Stomach smooth muscle (tissue), 2 donors: ENCODE data around the gene LAYN.

Experiments
- H3K27ac ChIP-seq: one replicate; pipeline ENCODE4 v1.7.0; 2013; ENCODE audit warnings: mild to moderate bottlenecking, low read length, inconsistent platforms
- H3K27me3 ChIP-seq, 2 donors: one replicate each; pipeline ENCODE4 v1.7.0; 2013; ENCODE audit warnings: low read length in 2 of 2; ENCODE audit not compliant: insufficient read depth in 2 of 2, control insufficient read depth in 1 of 2
- H3K36me3 ChIP-seq, 2 donors: one replicate each; pipeline ENCODE4 v1.7.0; 2013; ENCODE audit warnings: low read length in 2 of 2; ENCODE audit not compliant: control insufficient read depth in 2 of 2, insufficient read depth in 2 of 2
- H3K4me1 ChIP-seq: one replicate; pipeline ENCODE4 v1.7.0; 2013; ENCODE audit warnings: low read length; ENCODE audit not compliant: control insufficient read depth, insufficient read depth
- H3K4me3 ChIP-seq, 2 donors: one replicate each; pipeline ENCODE4 v1.7.0; 2013; ENCODE audit warnings: low read length in 2 of 2
- H3K9ac ChIP-seq, 2 donors: one replicate each; pipeline ENCODE4 v1.7.0; 2013; ENCODE audit warnings: low read length in 2 of 2, mild to moderate bottlenecking in 1 of 2
- H3K9me3 ChIP-seq, 2 donors: one replicate each; pipeline ENCODE4 v1.7.0; 2013; ENCODE audit warnings: low read length in 2 of 2; ENCODE audit not compliant: control insufficient read depth in 2 of 2
- donor health status: healthy.
- donor health status: Pancreatic carcinoma.

LAYN gene

GRCh38 chr11:111596319-111596718 lies 55.8 kb downstream of the LAYN start:
- no peaks in the 10 kb centered on the region for H3K36me3 ChIP-seq
- H3K9me3 ChIP-seq, result no peaks in the 10 kb centered on the region
- no peak overlapping the region for H3K4me3 ChIP-seq
- no peak overlapping the region for H3K27ac ChIP-seq
- no peaks in the 10 kb centered on the region for H3K27me3 ChIP-seq
- no peak overlapping the region for H3K9ac ChIP-seq
- peaks cover 4% of the 10 kb centered on the region for H3K4me1 ChIP-seq

- Histone ChIP-seq H3K4me1 (peaks cover 10% of the 10 kb centered on the region), H3K9ac (peak overlapping the region in 1 of 2 donors; percentile 18), H3K9me3 (no peaks in the 10 kb centered on the region), H3K36me3 (no peaks in the 10 kb centered on the region), H3K4me3 (peak overlapping the region in 1 of 2 donors; percentile 0), H3K27me3 (no peaks in the 10 kb centered on the region), H3K27ac (no peak overlapping the region)
These were observed 57.6 kb downstream of the LAYN start for GRCh38 chr11:111598148-111598547.

GRCh38 chr11:111598559-111598958 lies 58.0 kb downstream of the LAYN start:
- Histone ChIP-seq H3K27me3 (no peaks in the 10 kb centered on the region), H3K36me3 (no peaks in the 10 kb centered on the region), H3K9ac (no peak overlapping the region), H3K27ac (no peak overlapping the region), H3K9me3 (no peaks in the 10 kb centered on the region), H3K4me3 (no peak overlapping the region), H3K4me1 (peaks cover 12% of the 10 kb centered on the region)

- Histone ChIP-seq H3K27me3 (no peaks in the 10 kb centered on the region), H3K9me3 (no peaks in the 10 kb centered on the region), H3K36me3 (no peaks in the 10 kb centered on the region), H3K9ac (peak overlapping the region; percentile 34 to 82), H3K4me1 (peaks cover 14% of the 10 kb centered on the region), H3K4me3 (peak overlapping the region; percentile 28 to 74), H3K27ac (peak overlapping the region; percentile 83)
These were observed 61.1 kb downstream of the LAYN start for GRCh38 chr11:111601636-111601978.

GRCh38 chr11:111601979-111602864 lies 61.7 kb downstream of the LAYN start, which contains the start of gene SIK2:
SIK2 (plus strand) TSS chr11:111602449; CDS start chr11:111602564, 115 bp downstream.
- H3K4me1 ChIP-seq, result peaks cover 14% of the 10 kb centered on the region
- no peaks in the 10 kb centered on the region for H3K36me3 ChIP-seq
- peak within 1 kb of the TSS; percentile 91 to 96 for H3K9ac ChIP-seq

GRCh38 chr11:111602865-111603610 lies 62.5 kb downstream of the LAYN start:
- Histone ChIP-seq H3K27me3 (no peaks in the 10 kb centered on the region), H3K36me3 (no peaks in the 10 kb centered on the region), H3K27ac (peak overlapping the region; percentile 97), H3K9me3 (no peaks in the 10 kb centered on the region), H3K9ac (peak overlapping the region; percentile 91 to 96), H3K4me3 (peak overlapping the region; percentile 86 to 93), H3K4me1 (peaks cover 14% of the 10 kb centered on the region)

More at GRCh38 chr11:111601979-111602864, 61.7 kb downstream of the LAYN start, which contains the start of gene SIK2:
- Histone ChIP-seq H3K27ac (peak within 1 kb of the TSS; percentile 97), H3K27me3 (no peaks in the 10 kb centered on the region), H3K9me3 (no peaks in the 10 kb centered on the region), H3K4me3 (peak within 1 kb of the TSS; percentile 86 to 93)

- H3K36me3 ChIP-seq, result no peaks in the 10 kb centered on the region
- H3K4me1 ChIP-seq, result peaks cover 11% of the 10 kb centered on the region
- H3K27me3 ChIP-seq, result no peaks in the 10 kb centered on the region
- peak overlapping the region; percentile 97 for H3K27ac ChIP-seq
- H3K4me3 ChIP-seq, result peak overlapping the region; percentile 86 to 93
- H3K9me3 ChIP-seq, result no peaks in the 10 kb centered on the region
- peak overlapping the region; percentile 91 to 96 for H3K9ac ChIP-seq
These were observed 63.2 kb downstream of the LAYN start for GRCh38 chr11:111603611-111604130.

GRCh38 chr11:111604392-111605009 lies 64.0 kb downstream of the LAYN start:
- Histone ChIP-seq H3K27ac (peak overlapping the region; percentile 97), H3K4me3 (peak overlapping the region; percentile 86 to 93), H3K4me1 (peaks cover 10% of the 10 kb centered on the region), H3K36me3 (no peaks in the 10 kb centered on the region), H3K27me3 (no peaks in the 10 kb centered on the region), H3K9ac (peak overlapping the region in 1 of 2 donors; percentile 91), H3K9me3 (no peaks in the 10 kb centered on the region)

GRCh38 chr11:111605681-111606080 lies 65.2 kb downstream of the LAYN start:
- no peak overlapping the region for H3K27ac ChIP-seq
- no peaks in the 10 kb centered on the region for H3K36me3 ChIP-seq
- H3K27me3 ChIP-seq, result no peaks in the 10 kb centered on the region
- H3K4me1 ChIP-seq, result peaks cover 10% of the 10 kb centered on the region
- H3K9ac ChIP-seq, result no peak overlapping the region
- H3K9me3 ChIP-seq, result no peaks in the 10 kb centered on the region
- H3K4me3 ChIP-seq, result no peak overlapping the region

- Histone ChIP-seq H3K4me1 (peaks cover 5% of the 10 kb centered on the region), H3K27me3 (no peaks in the 10 kb centered on the region), H3K9me3 (no peaks in the 10 kb centered on the region), H3K36me3 (no peaks in the 10 kb centered on the region), H3K27ac (no peak overlapping the region), H3K9ac (no peak overlapping the region), H3K4me3 (no peak overlapping the region)
These were observed 66.5 kb downstream of the LAYN start for GRCh38 chr11:111606986-111607385.
